Measurements from ENCODE around the gene DDN.

DNA sequence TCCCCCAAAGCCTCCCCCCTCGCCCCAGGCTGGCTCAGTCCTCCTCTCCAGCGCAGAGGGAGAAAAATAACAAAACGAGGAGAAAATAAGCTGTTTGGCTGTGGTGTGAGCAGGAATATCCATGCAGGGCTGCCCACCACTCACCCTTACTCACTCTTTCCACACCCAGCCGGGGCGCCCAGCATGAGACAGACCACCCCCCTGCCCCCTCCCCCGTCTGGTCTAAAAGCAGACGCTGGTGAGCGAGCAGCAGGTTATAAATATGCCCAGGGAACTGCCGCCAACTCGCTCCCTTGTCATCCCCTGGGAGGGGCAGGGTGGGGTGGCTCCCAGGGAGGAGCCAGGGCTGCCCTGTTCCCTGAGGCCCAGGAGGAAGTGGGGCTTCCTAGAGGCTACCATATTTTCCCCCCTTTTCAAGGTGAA lies 13.7 kb downstream of the DDN start:
- TF ChIP-seq, protein P1, sequence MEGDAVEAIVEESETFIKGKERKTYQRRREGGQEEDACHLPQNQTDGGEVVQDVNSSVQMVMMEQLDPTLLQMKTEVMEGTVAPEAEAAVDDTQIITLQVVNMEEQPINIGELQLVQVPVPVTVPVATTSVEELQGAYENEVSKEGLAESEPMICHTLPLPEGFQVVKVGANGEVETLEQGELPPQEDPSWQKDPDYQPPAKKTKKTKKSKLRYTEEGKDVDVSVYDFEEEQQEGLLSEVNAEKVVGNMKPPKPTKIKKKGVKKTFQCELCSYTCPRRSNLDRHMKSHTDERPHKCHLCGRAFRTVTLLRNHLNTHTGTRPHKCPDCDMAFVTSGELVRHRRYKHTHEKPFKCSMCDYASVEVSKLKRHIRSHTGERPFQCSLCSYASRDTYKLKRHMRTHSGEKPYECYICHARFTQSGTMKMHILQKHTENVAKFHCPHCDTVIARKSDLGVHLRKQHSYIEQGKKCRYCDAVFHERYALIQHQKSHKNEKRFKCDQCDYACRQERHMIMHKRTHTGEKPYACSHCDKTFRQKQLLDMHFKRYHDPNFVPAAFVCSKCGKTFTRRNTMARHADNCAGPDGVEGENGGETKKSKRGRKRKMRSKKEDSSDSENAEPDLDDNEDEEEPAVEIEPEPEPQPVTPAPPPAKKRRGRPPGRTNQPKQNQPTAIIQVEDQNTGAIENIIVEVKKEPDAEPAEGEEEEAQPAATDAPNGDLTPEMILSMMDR (IDR thresholded peaks at IDR 0.05): no peak
- TF ChIP-seq POLR2A (IDR thresholded peaks at IDR 0.05): no peak

Measured in body of pancreas (tissue), 4 donors.